Colonic mucosa (tissue), 4 donors: Measurements from ENCODE around the gene FARP2. TPM values are rescaled to one million over a fixed set of nuclear protein-coding genes. Genes with fewer than 3 reads are reported as not detected.

Experiments
- DNase-seq: peaks from one replicate; pipeline ENCODE4 v3.0.0-alpha.2; 2020
- H3K27ac ChIP-seq: fragments of 200-600 bp; one replicate; pipeline ENCODE4 v1.8.0; 2021
- H3K27me3 ChIP-seq: fragments of 200-600 bp; one replicate; pipeline ENCODE4 v1.8.0; 2021
- H3K36me3 ChIP-seq: fragments of 200-600 bp; one replicate; pipeline ENCODE4 v1.8.0; 2021
- H3K4me1 ChIP-seq: fragments of 200-600 bp; one replicate; pipeline ENCODE4 v1.8.0; 2021; ENCODE audit warnings: mild to moderate bottlenecking
- H3K4me3 ChIP-seq: fragments of 200-600 bp; one replicate; pipeline ENCODE4 v1.8.0; 2021
- H3K9ac ChIP-seq, 2 donors: one replicate each; pipeline ENCODE4 v1.7.0; 2013; ENCODE audit warnings: control low read depth in 2 of 2, low read depth in 2 of 2, low read length in 2 of 2
- H3K9me3 ChIP-seq: fragments of 200-600 bp; one replicate; pipeline ENCODE4 v1.8.0; 2021
- intact Hi-C: fragments of 100-400 bp; cut with DNase I; formaldehyde crosslinking; loops from one replicate; pipeline ENCODE4 v1.14.1; 2022
- total RNA-seq, 2 donors: library from RNA; stranded (reverse); fragmentation: NEBNext Ultra II Directional in 1 of 2; extraction: Animal tissue kit (Norgen Biotek cat#: 25700) in 1 of 2; gene quantifications; one replicate each; pipeline ENCODE4 v1.2.1, GENCODE V29; 2021
- TF ChIP-seq, protein P1 (sequence below): fragments of 200-600 bp; IDR thresholded peaks from one replicate; pipeline ENCODE4 v1.8.0; 2022; ENCODE audit warnings: antibody characterized with exemption, mild to moderate bottlenecking
- donor health status: healthy.
- donor health status: DM: no; HTN: no; CAD: no.
- donor health status: DM: no; HTN: no; CAD: no.

The FARP2 gene
- total RNA-seq, 2 donors from 2014 or later, result 107 to 122 TPM

DNA sequence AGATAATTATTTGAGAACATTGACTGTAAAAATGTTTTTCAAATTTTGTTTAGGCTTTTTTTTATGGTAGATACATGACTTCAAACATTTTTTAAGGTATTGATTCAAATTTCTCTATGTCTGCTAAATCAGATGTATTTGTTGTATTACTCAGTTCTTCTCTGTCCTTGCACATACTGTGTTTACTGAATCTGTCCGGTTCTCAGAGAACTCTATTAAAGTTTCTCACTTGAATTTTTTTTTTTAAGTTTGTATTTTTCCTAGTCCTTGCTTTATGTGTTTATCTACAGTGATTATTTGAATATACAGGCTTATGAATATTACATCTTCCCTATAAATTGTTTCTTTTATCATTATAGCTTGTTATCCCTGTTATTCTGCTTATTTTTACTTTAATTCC, 35.1 kb upstream of the FARP2 start:
- Histone ChIP-seq H3K27me3 (no peaks in the 10 kb centered on the region), H3K9ac (no peak overlapping the region), H3K36me3 (no peaks in the 10 kb centered on the region), H3K27ac (no peak overlapping the region), H3K4me1 (no peaks in the 10 kb centered on the region), H3K9me3 (no peaks in the 10 kb centered on the region), H3K4me3 (no peak overlapping the region)
- intact Hi-C loops, result no loop called here
- TF ChIP-seq, protein P1, sequence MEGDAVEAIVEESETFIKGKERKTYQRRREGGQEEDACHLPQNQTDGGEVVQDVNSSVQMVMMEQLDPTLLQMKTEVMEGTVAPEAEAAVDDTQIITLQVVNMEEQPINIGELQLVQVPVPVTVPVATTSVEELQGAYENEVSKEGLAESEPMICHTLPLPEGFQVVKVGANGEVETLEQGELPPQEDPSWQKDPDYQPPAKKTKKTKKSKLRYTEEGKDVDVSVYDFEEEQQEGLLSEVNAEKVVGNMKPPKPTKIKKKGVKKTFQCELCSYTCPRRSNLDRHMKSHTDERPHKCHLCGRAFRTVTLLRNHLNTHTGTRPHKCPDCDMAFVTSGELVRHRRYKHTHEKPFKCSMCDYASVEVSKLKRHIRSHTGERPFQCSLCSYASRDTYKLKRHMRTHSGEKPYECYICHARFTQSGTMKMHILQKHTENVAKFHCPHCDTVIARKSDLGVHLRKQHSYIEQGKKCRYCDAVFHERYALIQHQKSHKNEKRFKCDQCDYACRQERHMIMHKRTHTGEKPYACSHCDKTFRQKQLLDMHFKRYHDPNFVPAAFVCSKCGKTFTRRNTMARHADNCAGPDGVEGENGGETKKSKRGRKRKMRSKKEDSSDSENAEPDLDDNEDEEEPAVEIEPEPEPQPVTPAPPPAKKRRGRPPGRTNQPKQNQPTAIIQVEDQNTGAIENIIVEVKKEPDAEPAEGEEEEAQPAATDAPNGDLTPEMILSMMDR, result no peak
- DNase-seq, result no peak

DNA sequence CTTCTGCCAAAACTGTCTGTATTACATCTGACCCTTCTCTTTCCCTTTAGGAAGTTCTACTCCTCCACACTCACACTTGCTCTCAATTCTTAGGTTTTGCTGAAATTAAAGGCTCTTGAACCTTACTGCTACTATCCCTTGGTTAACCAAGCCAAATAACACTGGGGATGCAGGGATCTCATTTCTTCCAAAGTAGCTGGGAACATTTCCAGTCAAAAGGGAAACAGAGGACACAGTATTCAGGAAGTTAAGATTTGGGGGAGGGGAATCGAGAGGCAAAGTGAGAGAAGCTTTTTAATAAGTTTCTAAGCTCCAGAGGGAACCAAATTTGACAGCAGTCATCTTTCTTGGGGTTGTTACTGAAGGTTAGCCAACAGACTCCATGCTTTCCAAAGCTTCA, 34.2 kb upstream of the FARP2 start:
- no peak overlapping the region for H3K4me3 ChIP-seq
- H3K9me3 ChIP-seq, result no peaks in the 10 kb centered on the region
- H3K9ac ChIP-seq, result no peak overlapping the region
- H3K27ac ChIP-seq, result no peak overlapping the region
- no peak for DNase-seq
- H3K4me1 ChIP-seq, result no peaks in the 10 kb centered on the region
- no peaks in the 10 kb centered on the region for H3K36me3 ChIP-seq
- TF ChIP-seq, protein P1, result no peak
- intact Hi-C loops, result no loop called here
- H3K27me3 ChIP-seq, result no peaks in the 10 kb centered on the region

DNA sequence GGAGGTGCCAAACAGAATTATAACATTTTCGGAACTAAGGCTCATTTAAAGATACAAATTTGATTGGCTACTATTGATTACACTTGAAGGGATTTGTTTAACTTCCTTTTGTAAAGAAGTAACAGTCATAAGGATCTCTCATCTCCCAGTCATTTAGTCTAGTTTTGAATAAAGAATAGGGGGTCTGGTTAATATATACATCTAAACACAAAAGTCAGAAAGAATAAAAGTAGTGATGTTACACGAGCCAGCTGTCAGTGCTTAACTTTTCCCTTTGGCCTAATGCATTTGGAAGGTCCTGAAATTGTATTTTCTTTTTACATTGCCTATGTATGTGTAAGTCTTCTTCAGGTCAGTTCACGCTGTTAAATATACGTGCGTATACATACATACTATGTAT, 32.3 kb upstream of the FARP2 start:
- H3K27ac ChIP-seq, result no peak overlapping the region
- H3K27me3 ChIP-seq, result no peaks in the 10 kb centered on the region
- intact Hi-C loops, result no loop called here
- TF ChIP-seq, protein P1, result no peak
- no peak overlapping the region for H3K9ac ChIP-seq
- no peaks in the 10 kb centered on the region for H3K4me1 ChIP-seq
- H3K36me3 ChIP-seq, result no peaks in the 10 kb centered on the region
- no peak for DNase-seq
- H3K4me3 ChIP-seq, result no peak overlapping the region
- H3K9me3 ChIP-seq, result no peaks in the 10 kb centered on the region

DNA sequence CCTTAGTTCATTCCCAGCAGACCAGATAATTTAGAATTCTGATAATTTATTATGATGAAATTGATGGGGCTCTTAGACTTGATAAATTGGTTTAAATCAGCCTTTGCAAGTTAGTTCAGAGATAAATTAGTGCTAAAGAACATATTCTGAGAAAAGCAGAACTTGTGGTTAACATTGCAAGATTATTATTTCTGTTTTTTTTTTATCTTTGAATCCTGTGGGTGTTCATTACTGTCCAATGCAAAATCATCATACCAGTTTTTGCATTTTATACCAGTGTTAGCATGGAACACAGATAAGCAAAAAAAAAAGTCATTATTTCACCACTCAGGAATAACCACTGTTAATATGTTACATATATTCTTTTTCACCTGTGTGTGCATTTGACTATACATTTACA, 31.3 kb upstream of the FARP2 start:
- Histone ChIP-seq H3K4me1 (no peaks in the 10 kb centered on the region), H3K36me3 (no peaks in the 10 kb centered on the region), H3K4me3 (no peak overlapping the region), H3K27me3 (no peaks in the 10 kb centered on the region), H3K9ac (no peak overlapping the region), H3K27ac (no peak overlapping the region), H3K9me3 (no peaks in the 10 kb centered on the region)
- no peak for DNase-seq
- TF ChIP-seq, protein P1, result no peak
- intact Hi-C loops, result no loop called here

DNA sequence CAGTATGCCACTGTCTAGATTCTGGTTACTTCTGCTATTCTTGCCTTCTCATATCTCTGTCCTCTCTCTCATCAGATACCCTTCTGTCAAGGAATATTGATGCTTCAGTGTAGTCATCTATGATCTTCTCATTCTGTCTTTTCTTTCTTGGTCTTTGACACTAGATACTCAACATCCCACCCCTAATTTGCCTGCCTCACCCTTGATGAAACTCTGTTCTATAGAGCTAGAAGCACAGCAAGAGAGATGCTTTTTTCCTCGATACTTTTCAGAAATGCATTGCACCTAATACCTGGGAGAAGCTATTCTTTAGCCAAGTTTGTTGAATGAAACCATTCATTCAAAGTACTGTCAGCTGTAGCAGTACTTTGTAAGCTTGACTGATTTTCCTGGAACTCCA, 30.8 kb upstream of the FARP2 start:
- no peaks in the 10 kb centered on the region for H3K36me3 ChIP-seq

More for the DNA sequence above, 30.8 kb upstream of the FARP2 start:
- intact Hi-C loops, result no loop called here
- no peaks in the 10 kb centered on the region for H3K4me1 ChIP-seq
- no peak overlapping the region for H3K27ac ChIP-seq
- H3K4me3 ChIP-seq, result no peak overlapping the region
- no peak for DNase-seq
- H3K9me3 ChIP-seq, result no peaks in the 10 kb centered on the region
- H3K9ac ChIP-seq, result no peak overlapping the region
- H3K27me3 ChIP-seq, result no peaks in the 10 kb centered on the region
- TF ChIP-seq, protein P1, result no peak
